Posterior vena cava (tissue), 2 donors: Measurements from ENCODE around the gene CLCNKA. TPM values are rescaled to one million over a fixed set of nuclear protein-coding genes. Genes with fewer than 3 reads are reported as not detected.
"Not testable (repeated sequence)": the region's sequence is repeated elsewhere in the genome, so short reads cannot be mapped to it uniquely, and the experiment has no call there.

Source experiments
- DNase-seq: peaks from one replicate; pipeline ENCODE4 v3.0.0-alpha.2; 2020; ENCODE audit warnings: low spot score
- intact Hi-C, 2 donors: fragments of 100-400 bp; cut with DNase I; formaldehyde crosslinking; loops; one replicate each; pipeline versions ENCODE4 v1.14.1 to v1.14.2; 2022 to 2023
- total RNA-seq, 2 donors: library from RNA; stranded (reverse); fragmentation: NEBNext Ultra II Directional; extraction: Animal tissue kit (Norgen Biotek cat#: 25700); gene quantifications; one replicate each; pipeline ENCODE4 v1.2.1, GENCODE V29; 2021
- donor health status: DM: yes; HTN: yes; CAD: no.
- donor health status: DM: yes; HTN: yes; CAD: no.

The CLCNKA gene
- total RNA-seq, 2 donors from 2014 or later = 0.51 to 0.90 TPM

GRCh38 chr1:16054598-16055540, 33.0 kb downstream of the CLCNKA start:
- intact Hi-C loops = loop anchor here (2.0 to 5.0 kb wide), 2 partner anchors 46 to 48 kb away; no protein-coding TSS in a partner anchor
- no peak for DNase-seq

- intact Hi-C loops = loop anchor here in 1 of 2 donors (2.0 kb wide), 1 partner anchor 47 kb away; no protein-coding TSS in a partner anchor
- peak; percentile 91 for DNase-seq
These were observed 34.0 kb downstream of the CLCNKA start for GRCh38 chr1:16055613-16056520.

GRCh38 chr1:16056521-16056912, 34.7 kb downstream of the CLCNKA start:
- not testable (repeated sequence) for DNase-seq

GRCh38 chr1:16057314-16057915, 35.6 kb downstream of the CLCNKA start:
- DNase-seq, intact Hi-C loops: not testable (repeated sequence)

More at GRCh38 chr1:16056521-16056912, 34.7 kb downstream of the CLCNKA start:
- intact Hi-C loops = not testable (repeated sequence)

- intact Hi-C loops = loop anchor here in 1 of 2 donors (1.0 kb wide), 1 partner anchor 8 kb away; no protein-coding TSS in a partner anchor
These were observed 36.7 kb downstream of the CLCNKA start for GRCh38 chr1:16058394-16059120.

GRCh38 chr1:16061266-16061665, 39.4 kb downstream of the CLCNKA start:
- intact Hi-C loops = no loop called here
- DNase-seq = no peak

More at GRCh38 chr1:16058394-16059120, 36.7 kb downstream of the CLCNKA start:
- DNase-seq = not testable (repeated sequence)

GRCh38 chr1:16061989-16062686, 40.3 kb downstream of the CLCNKA start:
- peak; percentile 69 for DNase-seq
- intact Hi-C loops = not testable (repeated sequence)

- intact Hi-C loops, DNase-seq: not testable (repeated sequence)
These were observed 40.8 kb downstream of the CLCNKA start for GRCh38 chr1:16062687-16063075.

GRCh38 chr1:16063226-16063829, 41.5 kb downstream of the CLCNKA start:
- DNase-seq = peak; percentile 72
- intact Hi-C loops = no loop called here

GRCh38 chr1:16063921-16064320, 42.1 kb downstream of the CLCNKA start:
- no peak for DNase-seq
- intact Hi-C loops = no loop called here

- DNase-seq = peak; percentile 84
- intact Hi-C loops = no loop called here
These were observed 42.9 kb downstream of the CLCNKA start for GRCh38 chr1:16064536-16065268.

- intact Hi-C loops = no loop called here
- DNase-seq = no peak
These were observed 43.4 kb downstream of the CLCNKA start for GRCh38 chr1:16065269-16065576.

GRCh38 chr1:16066245-16066644, 44.4 kb downstream of the CLCNKA start:
- intact Hi-C loops = no loop called here

GRCh38 chr1:16067127-16067768, 45.4 kb downstream of the CLCNKA start:
- DNase-seq = no peak
- intact Hi-C loops = no loop called here

More at GRCh38 chr1:16066245-16066644, 44.4 kb downstream of the CLCNKA start:
- DNase-seq = no peak

GRCh38 chr1:16067933-16068332, 46.1 kb downstream of the CLCNKA start:
- intact Hi-C loops = no loop called here
- no peak for DNase-seq
